Activated T-cell treated with anti-CD3 and anti-CD28 coated beads, Interleukin-2, amount 50 U/mL, for 1 hour (primary cell): Measurements from ENCODE around the gene GOSR2.
"Not testable (repeated sequence)": the region's sequence is repeated elsewhere in the genome, so short reads cannot be mapped to it uniquely, and the experiment has no call there.

ENCODE experiments used
- DNase-seq: peaks from one replicate; pipeline ENCODE4 v3.0.0-alpha.2; 2020

The GOSR2 gene

DNA sequence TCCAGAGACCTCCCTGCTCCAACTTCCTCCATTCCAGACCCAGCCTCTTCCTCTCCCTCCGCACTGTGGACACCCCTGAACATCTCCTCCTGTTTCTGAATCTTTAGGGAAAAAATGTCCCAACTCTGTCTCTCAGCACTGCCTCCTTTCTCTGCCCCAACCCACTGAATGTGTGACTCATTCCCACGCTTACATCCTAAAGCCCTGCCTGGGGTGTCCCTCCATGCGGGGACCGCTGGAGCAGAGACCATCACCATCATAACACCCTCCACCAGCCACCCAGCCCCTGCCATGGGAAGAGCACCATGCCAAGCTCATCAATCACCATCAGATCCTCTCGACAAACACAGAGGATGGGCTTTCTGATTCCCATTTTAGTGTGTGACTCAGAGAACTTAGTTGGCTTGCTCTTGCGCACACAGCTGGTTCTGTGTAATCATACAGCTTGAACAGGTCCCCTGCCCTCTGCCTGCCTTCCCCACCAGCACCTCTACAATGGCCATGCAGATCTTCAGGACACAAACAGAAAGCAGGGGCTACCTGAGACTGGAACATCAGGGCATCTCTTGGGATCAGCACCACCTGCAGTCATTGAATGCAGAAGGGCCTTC lies 45.4 kb downstream of the GOSR2 start:
- no peak for DNase-seq

DNA sequence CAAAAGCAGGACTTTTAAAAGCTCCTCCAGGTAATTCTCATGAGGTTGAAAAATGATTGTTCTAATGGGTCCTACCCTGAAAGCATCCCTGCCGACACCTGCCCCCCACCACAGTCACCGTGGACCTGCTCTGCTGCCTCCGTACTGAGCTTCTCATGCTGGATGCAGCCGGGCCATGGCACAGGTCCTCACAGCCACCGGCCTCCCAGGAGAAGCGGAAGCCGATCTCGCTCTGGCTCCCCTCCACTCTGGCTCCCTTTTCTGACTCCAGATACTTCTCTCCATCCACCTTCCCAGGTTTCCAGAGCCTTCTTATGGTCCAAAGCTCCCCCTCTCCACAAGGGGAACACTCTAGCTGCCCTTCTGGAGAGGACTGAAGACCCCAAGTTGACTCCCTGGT lies 45.9 kb downstream of the GOSR2 start:
- DNase-seq: no peak

DNA sequence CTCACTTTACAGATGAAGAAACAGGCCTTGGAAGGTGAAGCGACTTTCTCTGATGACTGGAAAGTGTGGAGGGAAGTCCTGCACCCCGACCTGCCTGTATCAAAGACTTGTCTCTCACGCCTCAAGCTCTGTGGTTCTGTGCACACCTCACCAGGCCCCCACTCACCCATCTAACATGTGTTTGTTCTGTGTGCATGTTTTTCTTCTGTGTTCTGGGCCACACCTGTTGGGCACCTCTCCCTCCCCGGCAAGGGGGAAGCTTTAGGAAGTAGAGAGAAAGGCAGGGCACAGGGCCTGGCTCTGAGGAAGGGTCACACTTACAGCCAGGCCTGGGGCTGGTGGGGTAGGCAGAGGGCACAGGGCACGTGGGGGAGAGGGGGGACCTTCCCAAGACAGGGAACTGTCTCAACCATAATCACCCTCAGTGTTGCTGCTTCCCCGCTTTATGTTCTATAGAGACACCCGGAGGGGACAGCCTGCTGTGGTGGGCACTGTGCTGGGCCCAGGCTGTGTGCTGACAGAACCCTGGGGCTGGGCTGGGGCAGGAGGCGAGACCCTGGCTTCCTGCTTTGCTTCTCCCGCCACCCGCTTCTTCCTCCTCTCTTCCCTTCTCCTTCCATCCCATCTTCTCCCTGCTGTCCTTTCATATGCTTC lies 48.8 kb downstream of the GOSR2 start:
- DNase-seq: no peak

DNA sequence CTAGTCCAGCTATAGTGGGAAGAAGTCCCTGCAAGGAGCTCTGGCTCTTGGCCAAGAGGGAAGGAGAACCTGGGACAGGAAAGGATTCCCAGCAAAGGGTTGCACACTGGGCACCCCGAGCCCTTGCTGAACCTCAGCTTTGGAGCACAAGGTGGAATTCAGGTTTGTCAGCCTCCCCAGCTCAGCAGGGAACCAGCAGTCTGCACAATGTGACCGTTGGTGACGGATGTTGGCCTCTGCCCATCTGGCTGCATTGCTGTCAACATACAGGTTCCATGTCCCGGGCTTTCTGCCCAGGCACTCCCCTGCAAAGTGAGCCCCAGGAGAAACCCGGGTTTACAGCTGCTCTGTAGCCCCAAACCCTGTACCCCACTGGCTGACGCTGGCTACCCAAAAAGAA lies 49.4 kb downstream of the GOSR2 start:
- no peak for DNase-seq

DNA sequence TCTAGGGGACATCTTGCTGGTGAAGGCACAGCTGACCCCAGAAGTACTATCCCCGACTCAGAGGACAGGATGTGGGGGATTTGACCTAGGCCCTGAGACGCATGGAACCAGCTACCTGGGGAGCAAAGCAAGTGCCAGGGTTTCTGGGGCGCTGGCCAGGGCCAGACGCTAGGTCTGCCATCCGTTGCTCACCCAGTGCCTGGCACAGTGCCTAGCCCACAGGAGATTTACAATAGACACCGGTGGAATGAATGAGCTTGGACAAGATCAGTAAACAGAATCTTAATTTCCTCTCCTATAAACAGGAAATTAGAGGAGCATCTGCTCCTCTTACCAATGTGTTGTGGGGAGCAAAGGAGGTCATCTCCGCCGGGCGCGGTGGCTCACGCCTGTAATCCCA lies 51.1 kb downstream of the GOSR2 start:
- DNase-seq: no peak

DNA sequence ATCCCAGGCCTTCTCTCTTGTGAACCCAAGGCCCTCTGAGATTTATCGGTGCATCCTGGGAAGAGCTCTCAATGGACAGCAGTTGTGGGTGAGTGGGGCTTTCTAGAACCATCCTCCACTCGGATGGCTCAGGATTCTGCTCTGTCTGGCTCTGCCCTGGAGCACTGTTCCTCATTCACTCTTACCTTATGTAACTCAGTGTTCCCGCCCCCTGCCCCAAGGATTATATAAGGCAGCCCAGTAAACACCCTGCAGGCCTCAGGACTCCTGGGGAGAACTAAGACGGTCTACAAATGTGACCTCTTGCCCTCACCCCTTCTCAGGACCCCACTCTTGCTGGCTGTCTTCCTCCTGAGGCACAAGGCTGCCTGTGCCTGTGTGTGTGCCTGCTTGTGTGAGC lies 52.3 kb downstream of the GOSR2 start:
- no peak for DNase-seq

DNA sequence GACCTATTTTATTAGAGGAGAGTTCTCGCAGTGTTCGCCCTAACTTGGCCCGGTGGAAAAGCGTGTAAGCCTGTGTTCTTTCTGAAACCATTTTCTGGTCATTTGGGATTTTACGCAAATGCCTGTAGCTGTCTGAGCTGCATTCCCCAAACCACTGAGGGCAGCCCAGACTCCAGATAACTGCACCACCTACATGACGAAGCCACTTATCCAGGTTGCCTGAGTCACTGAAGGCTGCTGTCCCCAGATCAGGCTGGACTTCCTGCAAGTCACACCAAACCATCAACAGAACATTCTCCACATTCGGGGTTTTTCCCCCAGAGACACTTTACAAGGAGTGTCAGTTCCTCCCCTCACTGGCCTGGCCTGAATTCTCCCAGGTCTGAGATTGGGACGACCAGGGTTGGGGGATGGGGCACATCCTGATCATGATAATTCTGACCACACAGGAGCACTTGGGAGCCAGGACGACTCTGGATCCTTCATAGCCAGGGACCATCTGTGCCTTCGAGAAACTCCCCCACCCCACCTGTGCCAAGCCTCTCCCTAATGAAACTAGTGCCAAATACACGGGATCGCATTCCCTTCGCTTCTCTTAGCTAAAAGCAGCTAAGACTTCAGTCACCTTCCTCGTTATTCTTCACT lies 53.8 kb downstream of the GOSR2 start:
- DNase-seq: no peak

DNA sequence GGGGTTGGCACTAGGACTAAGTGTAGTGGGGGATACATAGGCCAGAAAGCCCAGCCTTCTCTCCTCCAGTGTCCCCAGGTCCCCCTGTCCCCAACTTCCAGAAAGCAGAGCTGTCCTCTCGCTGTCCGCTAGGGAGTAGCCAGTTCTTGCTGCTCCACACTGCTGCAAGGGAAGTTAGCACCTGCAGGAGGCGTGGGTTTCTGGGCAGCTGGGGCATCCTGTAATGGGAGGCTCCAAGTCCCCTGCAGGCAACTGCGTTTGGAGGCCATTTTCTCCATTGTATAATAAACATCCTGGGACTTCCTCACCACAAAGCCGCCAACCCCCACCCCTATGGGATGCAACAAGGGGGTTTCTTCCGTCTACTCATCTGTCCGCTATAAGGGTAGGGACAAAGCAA lies 54.4 kb downstream of the GOSR2 start:
- DNase-seq: no peak

DNA sequence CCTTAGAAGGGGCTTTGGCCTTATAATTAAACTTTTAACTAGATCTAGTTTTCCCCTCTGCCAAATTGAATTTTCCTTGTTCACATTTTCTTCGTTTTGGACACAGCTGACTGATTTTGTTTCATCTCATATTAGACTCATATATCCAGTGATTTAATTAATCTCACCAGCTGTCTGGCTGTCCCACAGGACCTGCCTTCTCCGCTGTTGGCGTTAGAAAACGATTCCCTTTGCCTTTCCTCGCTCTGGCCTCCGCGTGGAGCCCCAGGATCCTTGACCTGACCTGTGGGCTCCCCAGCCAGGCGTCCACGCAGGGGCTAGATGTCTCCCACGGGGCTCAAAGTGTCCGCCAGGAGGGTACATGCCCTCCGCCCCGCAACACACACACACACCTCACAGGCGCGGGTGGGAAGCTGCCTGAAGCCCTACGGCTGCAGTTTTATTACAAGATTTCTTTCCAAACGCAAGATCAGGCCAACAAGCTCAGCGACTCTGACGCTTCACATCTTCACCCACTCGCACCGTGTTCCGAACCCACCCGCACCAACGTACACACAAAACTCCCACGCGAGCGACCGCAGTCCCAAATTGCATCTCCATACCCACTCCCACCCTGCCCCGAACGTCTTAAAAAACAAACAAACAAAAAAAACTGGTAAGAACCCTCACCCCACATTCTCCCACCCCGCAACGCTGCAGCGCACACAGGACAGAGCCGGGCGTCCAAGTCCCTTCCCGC lies 55.0 kb downstream of the GOSR2 start:
- no peak for DNase-seq

DNA sequence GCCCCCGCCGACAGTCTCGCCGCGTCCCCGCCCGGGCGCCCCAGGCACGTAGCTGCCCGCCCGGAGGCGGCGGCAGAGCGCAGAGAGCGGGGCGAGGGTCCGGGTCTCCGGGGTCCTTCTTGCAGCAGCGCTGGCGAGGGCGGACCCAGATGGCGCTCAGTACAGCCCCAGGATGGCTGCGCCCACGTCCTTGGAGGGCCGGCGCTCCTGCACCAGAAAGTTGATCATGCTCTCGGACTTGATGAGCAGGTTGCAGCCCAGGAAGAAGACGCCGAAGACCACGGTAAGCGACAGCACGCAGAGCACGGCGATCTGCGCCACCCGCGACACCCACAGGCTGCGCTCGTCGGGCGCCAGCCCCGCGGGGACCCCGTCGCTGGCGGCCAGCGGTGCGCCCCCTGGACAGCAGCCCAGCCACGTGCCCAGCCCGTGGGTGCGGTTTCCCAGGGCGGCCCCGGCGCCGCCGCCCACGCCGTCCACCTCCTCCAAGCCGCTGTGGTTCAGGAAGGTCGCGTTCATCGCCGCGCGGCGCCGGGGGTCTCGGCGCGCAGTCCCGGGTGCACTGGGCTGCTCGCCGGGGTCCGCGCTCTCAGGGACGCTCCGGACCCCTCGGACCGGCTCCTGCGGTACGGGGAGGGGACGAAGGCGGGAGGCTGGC lies 55.7 kb downstream of the GOSR2 start:
- DNase-seq: peak; percentile 22

DNA sequence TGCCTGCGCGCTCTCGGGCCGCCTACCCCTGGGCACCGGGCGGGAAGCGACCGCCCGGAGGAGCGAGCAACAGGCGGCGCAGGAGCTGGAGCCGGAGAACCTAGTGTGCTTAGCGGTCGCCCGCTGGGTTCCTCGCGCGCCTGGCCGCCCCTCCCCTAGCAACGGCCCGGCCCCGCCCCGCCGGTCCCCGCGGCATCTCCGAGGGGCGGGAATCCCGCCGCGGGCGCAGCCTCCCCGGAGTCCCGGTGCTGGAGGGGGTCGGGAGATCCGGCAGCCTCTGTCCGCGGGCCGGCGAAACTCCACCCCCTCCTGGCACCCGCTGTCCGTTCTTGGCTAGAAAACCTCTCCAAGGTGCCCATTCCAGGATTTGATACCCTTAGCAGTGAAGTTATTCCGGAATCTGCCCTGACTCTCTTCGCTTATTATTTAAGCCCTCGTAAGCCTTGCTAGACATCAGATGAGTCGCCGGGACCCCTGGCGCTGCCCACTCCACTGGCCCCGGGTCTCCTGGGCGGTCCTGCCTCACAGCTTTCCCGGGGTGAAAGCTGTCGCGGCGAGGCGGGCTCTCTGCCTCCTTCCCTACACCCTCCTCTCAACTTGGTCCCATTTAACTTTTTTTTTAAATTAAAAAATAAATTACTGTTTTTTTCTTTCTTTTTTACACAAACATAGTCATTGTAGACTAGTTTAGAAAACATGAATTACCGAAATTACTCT lies 56.3 kb downstream of the GOSR2 start, which contains the start of gene RPRML:
Gene RPRML (minus strand): TSS at position 107 of the 717 bp plus-strand sequence. CDS start 246 bp downstream, outside the sequence.
- peak; percentile 34 for DNase-seq

DNA sequence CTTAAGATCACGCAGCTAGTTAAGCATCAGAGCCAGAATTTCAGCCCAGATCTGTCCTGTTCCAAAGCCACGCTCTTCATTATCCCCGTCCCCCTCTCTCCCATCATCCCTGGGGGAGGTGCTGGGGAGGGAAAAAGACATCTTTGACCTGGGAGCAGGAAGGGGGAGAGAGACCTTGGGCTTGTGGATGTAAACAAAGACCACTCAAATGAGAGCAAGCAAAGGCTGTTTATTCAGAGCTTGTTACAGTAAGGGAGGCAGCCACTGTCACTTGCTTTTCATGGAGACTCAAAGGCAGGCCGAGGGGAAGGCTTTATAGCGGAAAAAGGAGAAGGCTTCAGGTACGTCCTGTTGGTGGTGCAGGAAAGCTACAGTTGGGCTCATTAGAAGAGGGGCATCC lies 59.6 kb downstream of the GOSR2 start:
- DNase-seq: no peak

DNA sequence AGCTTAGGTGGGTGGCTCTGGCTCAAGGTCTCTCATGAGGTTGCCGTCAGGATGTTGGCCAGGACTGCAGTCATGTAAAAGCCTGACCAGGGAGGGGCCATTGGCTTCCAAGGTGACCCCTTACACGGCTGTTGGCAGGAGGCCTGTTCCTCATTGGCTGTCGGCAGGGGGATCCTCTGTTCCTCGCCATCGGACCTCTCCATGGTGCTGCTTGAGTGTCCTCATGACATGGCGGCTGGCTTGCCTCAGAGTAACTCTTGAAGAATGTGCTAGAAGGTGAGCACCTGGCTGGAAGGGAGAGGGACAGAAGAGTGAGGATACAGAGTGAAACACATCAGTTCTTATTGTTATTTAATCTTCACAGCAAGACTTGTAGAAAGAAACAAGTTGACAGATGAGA lies 60.8 kb downstream of the GOSR2 start:
- DNase-seq: no peak

DNA sequence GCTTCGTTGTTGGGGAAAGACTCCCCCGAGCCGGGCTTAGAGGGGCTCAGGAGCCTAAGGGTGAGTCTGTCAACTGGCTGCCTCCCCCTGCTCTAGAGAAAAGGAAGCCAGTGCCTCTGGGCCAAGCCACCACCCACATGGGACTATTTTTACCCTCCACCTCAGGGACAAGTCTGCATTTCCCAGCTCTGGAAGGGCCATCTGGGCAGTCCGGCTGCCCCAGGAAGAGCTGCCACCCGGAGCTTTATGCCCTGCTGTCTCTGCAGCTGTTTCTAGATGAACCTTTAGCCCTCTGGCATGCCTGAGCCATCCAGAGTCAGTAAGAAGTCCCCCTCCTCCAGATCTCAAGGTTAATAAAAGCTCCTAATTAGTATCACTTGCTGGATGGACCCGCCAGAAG lies 61.4 kb downstream of the GOSR2 start:
- DNase-seq: no peak

DNA sequence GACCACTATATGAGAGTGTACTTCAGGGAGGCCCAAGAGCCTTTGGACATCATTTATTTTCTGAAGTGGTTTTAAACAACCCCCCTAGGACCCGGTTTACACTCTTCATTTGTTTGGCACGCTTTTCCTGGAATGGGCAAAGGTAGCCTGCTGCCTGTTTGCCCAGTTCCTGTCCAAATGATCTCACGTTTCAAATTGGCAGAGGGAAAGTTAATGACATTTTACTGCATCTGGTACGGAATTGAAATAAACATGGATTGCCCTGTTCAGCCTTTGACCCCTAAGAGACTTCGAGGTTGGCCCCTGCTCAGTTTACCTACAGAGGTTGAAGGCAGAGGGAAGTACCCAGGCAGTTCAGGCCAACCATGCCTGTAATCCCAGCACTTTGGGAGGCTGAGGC lies 61.9 kb downstream of the GOSR2 start:
- DNase-seq: no peak

DNA sequence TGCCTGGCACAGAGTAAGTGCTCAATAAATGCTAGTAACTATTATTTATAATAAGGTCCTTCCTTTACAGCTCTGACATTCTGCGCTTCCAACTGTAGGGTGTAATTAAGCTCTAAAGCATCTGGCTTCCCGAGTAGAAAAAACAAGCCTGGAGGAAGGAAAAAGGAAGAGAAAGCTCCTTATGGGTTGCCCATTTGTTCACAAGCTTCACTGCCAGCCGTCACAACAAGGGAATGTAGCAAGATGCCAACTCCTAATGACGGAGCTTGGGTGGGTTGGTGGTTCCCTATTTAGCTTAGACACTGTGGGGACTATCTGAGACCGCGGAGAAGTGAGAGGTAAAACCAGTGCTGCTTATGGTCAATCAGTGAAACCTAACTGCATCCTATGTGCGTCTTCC lies 63.4 kb downstream of the GOSR2 start:
- DNase-seq: no peak

DNA sequence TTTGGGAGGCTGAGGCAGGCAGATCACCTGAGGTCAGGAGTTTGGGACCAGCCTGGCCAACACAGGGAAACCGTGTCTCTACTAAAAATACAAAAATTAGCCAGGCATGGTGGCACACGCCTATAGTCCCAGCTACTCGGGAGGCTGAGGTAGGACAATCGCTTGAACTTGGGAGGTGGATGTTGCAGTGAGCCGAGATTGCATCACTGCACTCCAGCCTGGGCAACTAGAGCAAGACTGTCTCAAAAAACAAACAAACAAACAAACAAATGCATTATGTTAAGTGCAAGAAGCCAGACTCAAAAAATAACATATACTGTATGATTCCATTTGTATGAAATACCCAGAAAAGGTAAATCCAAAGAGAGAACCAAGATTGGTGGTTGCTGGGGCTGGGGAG lies 65.0 kb downstream of the GOSR2 start:
- DNase-seq: not testable (repeated sequence)

DNA sequence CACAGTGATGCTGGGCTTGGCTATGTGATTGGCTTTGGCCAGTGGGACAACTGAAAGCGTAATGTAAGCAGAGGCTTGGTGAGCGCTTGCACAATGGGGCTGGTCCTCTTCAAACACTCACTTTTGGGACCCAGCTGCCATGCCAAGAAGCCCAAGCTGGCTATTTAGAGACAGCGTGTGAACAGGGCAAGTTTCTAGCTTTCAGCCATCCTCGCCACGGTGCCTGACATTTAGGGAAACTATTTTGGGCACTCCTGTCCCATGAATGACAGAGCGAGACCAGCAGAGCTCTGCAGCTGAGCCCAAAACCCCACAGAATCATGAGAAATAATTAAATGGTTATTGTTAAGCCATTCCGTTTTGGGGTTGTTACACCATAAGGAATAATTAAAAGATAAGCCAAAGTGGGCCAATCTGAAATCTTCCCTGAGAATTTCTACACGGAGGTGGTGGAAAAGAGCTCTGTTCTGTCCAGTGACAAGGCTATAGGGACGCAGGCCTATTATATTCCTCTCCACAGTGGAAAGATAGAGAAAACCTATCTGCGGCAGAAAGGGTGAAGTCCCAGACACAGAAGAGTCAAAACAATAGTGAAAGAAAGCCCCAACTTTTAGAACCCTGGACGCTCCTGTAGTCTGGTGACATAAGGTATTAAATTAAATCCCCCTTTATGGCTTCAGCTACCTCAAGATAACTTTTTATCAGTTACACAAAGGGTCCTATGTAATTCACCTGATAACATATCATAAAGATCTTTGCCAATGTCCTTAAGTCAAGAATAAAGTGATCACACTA lies 66.9 kb downstream of the GOSR2 start:
- DNase-seq: no peak

DNA sequence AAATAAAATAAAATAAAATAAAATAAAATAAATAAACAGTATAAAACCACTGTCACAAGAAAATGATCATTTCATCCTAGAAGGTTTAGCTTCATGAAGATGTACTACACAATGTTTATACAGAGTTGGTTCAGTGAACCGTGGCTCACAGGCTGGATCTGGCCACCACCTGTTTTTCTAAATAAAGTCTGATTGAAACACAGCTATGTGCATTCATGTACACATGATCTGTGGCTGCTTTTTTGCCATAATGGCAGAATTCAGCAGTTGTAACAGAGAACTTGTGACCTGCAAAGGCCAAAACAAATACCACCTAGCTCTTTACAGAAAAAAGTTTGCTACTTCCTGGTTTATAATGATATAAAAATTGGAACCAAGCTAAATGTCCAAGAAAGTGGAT lies 68.7 kb downstream of the GOSR2 start:
- DNase-seq: no peak
